ENCODE data around the gene CDK6.

The CDK6 gene

DNA sequence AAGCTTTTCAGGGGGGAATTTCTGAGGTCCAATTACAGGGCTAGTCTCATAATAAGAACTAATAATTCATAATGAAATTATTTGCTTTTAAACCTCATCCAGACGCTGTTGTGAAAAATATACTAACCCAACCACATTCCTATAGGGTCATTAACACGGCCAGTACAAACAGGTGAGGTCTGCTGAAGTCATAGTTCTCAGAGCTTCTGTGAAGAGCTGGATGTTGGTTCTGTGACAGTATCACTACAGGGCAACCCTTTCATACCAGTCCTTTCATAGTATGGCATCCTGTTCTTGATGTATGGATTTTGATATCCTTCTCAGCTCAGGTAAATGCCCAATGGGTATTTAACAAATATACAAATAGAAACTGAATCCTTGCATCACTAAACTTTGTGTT lies 183.8 kb downstream of the CDK6 start:
- TF ChIP-seq, protein P1, sequence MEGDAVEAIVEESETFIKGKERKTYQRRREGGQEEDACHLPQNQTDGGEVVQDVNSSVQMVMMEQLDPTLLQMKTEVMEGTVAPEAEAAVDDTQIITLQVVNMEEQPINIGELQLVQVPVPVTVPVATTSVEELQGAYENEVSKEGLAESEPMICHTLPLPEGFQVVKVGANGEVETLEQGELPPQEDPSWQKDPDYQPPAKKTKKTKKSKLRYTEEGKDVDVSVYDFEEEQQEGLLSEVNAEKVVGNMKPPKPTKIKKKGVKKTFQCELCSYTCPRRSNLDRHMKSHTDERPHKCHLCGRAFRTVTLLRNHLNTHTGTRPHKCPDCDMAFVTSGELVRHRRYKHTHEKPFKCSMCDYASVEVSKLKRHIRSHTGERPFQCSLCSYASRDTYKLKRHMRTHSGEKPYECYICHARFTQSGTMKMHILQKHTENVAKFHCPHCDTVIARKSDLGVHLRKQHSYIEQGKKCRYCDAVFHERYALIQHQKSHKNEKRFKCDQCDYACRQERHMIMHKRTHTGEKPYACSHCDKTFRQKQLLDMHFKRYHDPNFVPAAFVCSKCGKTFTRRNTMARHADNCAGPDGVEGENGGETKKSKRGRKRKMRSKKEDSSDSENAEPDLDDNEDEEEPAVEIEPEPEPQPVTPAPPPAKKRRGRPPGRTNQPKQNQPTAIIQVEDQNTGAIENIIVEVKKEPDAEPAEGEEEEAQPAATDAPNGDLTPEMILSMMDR (IDR thresholded peaks at IDR 0.05; ENCODE audit: borderline replicate concordance, control extremely low read depth, extremely low read depth, insufficient read depth, missing control alignments) = no peak
- in situ Hi-C loops (cut with MboI; ENCODE audit: low sequenced_read_pairs, unreplicated experiment) = no loop called here
- no peak for DNase-seq (ENCODE audit: low spot score)

DNA sequence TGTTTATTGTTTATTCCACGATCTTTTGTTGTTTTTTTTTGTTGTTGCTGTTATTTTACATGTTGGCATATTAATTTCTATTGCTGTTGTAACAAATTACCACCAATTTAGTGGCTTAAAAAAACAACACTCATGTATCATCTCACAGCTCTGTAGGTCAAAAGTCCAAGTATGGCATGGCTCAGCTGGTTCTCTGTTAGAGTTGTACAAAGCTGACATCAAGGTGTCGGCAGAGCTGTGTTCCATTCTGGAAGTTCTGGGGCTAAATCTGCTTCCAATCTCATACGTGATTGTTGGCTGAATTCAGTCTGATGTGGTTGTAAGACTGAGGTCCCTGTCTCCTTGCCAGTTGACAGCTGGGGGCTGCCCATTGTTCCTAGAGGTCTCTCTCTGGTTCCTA lies 186.0 kb downstream of the CDK6 start:
- DNase-seq (ENCODE audit: low spot score) = no peak
- TF ChIP-seq, protein P1 (IDR thresholded peaks at IDR 0.05; ENCODE audit: borderline replicate concordance, control extremely low read depth, extremely low read depth, insufficient read depth, missing control alignments) = no peak
- in situ Hi-C loops (cut with MboI; ENCODE audit: low sequenced_read_pairs, unreplicated experiment) = no loop called here

DNA sequence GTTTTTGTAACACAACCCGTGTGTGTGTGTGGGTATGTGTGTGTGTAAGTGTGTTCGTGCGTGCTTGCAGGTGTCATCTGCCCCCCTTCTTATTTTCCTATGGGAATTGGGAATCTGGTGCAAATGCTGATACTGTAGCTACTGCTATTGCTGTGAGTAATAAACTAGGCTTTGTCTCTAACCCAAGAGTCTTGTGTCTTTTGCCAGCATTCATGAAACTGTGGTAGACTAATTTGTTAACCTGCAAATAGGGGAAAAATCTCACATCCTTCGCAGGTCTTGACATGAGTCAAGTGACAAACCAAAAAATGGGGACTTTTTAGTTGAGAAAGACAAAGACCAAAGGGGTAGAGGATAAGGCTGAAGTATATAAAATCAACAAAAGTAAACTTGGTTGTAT lies 188.3 kb downstream of the CDK6 start:
- in situ Hi-C loops (cut with MboI; ENCODE audit: low sequenced_read_pairs, unreplicated experiment) = no loop called here

DNA sequence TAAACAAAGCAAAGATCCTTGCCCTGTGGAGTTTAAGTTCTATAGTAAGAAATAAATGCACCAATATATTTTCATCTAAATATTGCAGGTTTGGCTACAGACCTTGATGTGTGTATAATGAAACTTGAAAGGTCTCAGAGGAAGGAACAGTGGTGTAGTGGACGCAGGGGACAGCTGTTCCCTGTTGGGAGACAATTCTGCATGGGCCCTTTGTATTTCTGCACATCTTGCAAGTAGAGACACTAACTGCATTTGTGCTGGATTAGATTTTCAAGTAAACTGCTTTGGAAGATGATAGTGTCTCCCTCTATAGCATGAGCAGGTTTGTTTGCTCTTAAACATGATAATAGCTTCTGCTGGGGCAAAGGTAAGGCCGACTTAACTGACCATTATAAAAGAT lies 188.7 kb downstream of the CDK6 start:
- no peak for DNase-seq (ENCODE audit: low spot score)
- TF ChIP-seq, protein P1 (IDR thresholded peaks at IDR 0.05; ENCODE audit: borderline replicate concordance, control extremely low read depth, extremely low read depth, insufficient read depth, missing control alignments) = no peak
- in situ Hi-C loops (cut with MboI; ENCODE audit: low sequenced_read_pairs, unreplicated experiment) = no loop called here

More for the DNA sequence above, 188.3 kb downstream of the CDK6 start:
- DNase-seq (ENCODE audit: low spot score) = peak; percentile 35
- TF ChIP-seq, protein P1 (IDR thresholded peaks at IDR 0.05; ENCODE audit: borderline replicate concordance, control extremely low read depth, extremely low read depth, insufficient read depth, missing control alignments) = no peak

DNA sequence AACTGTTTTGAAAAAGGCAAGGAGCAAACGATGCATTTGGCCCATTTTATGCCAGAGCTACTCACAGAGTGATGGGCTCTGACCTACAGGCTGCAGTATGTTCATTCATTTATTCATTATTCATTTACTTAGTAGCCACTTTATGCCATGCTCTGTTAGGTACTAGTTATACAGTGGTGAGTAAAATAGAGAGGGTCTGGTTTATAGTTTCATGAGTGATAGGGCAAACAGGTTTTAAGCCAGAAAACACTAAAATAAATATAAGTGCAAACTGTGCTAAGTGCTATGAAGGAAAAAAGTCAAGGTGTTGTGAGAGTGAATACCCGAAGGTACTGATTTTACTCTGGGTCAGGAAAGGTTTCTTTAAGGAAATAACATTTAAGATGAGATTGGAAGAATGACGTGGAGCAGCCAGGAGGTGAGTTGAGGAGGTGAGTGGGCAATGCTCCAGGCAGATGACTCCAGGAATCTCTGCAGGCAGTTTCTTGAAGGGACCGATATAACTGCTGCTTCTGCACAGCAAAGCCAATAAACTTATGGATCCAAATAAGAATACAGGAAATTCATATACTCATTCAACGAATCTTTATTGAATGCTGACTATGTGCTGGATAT lies 189.3 kb downstream of the CDK6 start:
- TF ChIP-seq, protein P1 (IDR thresholded peaks at IDR 0.05; ENCODE audit: borderline replicate concordance, control extremely low read depth, extremely low read depth, insufficient read depth, missing control alignments) = no peak
- DNase-seq (ENCODE audit: low spot score) = no peak
- in situ Hi-C loops (cut with MboI; ENCODE audit: low sequenced_read_pairs, unreplicated experiment) = no loop called here

DNA sequence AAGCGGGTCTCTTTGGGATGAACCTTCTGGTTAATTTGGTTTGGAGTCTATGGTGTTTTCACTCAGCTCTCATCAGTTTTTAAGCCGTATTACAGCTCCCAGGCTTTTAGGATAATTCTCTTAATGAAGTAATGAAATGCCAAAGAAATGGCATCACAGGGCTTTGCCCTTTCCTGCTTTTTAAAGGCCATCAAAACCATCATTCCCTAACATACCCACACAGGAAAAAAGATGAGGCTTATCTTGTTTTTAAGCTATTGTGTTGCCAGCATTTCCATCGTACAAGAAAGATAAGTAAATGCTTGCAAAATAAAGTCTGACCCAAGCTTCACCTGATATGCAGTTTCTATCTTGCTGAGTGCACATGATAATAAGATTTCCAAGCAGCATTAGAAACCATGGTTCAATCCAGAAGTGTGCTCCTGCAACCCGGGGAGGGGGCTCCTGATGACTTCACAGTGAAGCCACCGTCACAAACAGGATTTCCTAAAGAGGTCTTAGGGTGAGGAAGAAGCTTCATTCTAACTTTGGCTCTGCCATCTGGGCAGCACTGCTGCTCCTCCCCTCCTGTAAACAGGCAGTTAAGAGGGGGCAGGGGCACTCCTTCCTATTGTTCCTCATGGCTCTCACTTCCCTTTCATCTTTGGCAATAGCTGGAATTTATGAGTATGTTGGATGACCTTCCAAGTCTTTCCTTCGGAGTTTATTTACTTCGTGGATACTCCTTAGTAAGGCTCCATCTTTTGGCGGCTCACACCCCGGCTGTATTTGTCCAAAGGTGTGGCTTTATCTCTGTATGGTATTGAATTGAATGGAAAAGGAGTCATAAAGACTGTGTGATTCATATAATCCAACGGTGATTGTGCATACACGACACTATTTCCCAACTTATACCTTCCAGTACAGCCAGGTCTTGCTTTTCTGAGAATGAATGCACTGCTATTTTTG lies 191.0 kb downstream of the CDK6 start:
- in situ Hi-C loops (cut with MboI; ENCODE audit: low sequenced_read_pairs, unreplicated experiment) = no loop called here
- TF ChIP-seq, protein P1 (IDR thresholded peaks at IDR 0.05; ENCODE audit: borderline replicate concordance, control extremely low read depth, extremely low read depth, insufficient read depth, missing control alignments) = no peak

More for the DNA sequence above, 191.0 kb downstream of the CDK6 start:
- DNase-seq (ENCODE audit: low spot score) = no peak

Data from GM13976 (cell line).